ENCODE data around the gene FBXO9. TPM values are rescaled to one million over a fixed set of nuclear protein-coding genes. Genes with fewer than 3 reads are reported as not detected.

Gene FBXO9
- total RNA-seq, 2 donors from 2014 or later = 49.7 to 57.9 TPM

DNA sequence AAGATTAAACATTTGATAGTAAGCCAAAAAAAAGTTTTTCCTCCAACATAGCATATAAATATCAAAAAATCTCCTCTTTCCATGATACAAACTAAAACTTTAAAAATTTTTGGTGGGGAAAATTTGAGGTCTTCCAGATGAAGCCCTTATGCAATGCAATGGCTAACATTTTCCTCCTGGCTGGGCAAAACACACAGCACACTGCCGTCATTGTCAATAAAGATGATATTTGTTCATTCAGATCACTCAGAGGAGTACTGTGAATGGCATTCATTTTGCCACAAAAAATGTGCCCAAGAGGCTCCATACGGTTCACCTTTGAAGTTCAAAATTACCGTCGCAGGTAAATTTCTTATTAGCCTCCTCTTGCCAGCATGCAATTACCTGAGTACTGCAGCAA, 33.9 kb upstream of the FBXO9 start:
- H3K27me3 ChIP-seq = no peaks in the 10 kb centered on the region
- TF ChIP-seq, protein P1, sequence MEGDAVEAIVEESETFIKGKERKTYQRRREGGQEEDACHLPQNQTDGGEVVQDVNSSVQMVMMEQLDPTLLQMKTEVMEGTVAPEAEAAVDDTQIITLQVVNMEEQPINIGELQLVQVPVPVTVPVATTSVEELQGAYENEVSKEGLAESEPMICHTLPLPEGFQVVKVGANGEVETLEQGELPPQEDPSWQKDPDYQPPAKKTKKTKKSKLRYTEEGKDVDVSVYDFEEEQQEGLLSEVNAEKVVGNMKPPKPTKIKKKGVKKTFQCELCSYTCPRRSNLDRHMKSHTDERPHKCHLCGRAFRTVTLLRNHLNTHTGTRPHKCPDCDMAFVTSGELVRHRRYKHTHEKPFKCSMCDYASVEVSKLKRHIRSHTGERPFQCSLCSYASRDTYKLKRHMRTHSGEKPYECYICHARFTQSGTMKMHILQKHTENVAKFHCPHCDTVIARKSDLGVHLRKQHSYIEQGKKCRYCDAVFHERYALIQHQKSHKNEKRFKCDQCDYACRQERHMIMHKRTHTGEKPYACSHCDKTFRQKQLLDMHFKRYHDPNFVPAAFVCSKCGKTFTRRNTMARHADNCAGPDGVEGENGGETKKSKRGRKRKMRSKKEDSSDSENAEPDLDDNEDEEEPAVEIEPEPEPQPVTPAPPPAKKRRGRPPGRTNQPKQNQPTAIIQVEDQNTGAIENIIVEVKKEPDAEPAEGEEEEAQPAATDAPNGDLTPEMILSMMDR (IDR thresholded peaks at IDR 0.05) = no peak
- no peak overlapping the region for H3K4me3 ChIP-seq
- no peaks in the 10 kb centered on the region for H3K9me3 ChIP-seq
- H3K27ac ChIP-seq = no peak overlapping the region
- no peaks in the 10 kb centered on the region for H3K4me1 ChIP-seq
- intact Hi-C loops (cut with DNase I) = no loop called here
- H3K36me3 ChIP-seq = peaks cover 5% of the 10 kb centered on the region
- H3K9ac ChIP-seq (ENCODE audit: low read depth in 2 of 2, low read length in 2 of 2) = no peak overlapping the region
- no peak for DNase-seq

DNA sequence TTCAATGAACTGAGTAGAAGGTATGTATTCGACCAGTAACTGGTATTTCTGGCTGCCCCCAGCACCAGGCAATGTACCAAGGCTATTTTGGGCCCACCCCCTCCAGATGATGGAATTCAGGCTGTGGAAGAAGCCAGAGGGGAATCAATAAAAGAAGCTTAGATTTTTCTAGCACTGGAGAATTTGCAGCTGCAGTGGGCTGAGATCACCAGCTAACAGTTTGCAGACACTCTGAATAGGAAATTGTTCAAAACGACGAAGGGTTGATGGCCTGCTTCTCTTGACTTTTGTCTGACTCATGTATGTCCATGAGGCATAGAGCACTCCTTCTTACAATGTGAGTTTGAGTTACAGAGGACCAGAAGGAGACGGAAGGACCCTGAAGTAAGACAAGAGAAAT, 32.4 kb upstream of the FBXO9 start:
- TF ChIP-seq, protein P1 (IDR thresholded peaks at IDR 0.05) = no peak
- Histone ChIP-seq H3K4me3 (no peak overlapping the region), H3K36me3 (peaks cover 5% of the 10 kb centered on the region), H3K9ac (ENCODE audit: low read depth in 2 of 2, low read length in 2 of 2) (no peak overlapping the region), H3K27me3 (no peaks in the 10 kb centered on the region), H3K27ac (peak overlapping the region; percentile 28), H3K9me3 (no peaks in the 10 kb centered on the region), H3K4me1 (no peaks in the 10 kb centered on the region)
- DNase-seq = no peak
- intact Hi-C loops (cut with DNase I) = no loop called here

DNA sequence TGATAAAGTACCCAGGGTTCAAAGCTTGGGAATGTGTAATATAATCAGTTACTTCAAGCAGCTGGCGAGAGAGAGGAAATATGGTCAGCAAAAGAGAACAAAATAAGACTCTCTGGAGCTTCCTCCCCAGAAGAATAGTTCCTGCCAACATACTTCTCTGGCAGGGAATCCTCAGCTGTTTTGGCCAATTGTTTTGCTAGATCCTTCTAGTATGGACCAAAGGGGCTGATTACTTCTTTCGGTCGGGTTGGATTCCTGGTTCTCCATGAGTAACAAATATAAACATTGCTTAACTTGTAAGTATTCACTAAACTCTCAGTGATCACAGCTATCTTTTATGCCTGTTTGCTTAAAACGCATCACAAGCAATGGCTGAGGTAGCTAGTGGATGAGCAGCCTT, 31.4 kb upstream of the FBXO9 start:
- intact Hi-C loops (cut with DNase I) = no loop called here
- Histone ChIP-seq H3K27me3 (no peaks in the 10 kb centered on the region), H3K4me3 (no peak overlapping the region), H3K4me1 (no peaks in the 10 kb centered on the region), H3K36me3 (peaks cover 5% of the 10 kb centered on the region), H3K27ac (peak overlapping the region; percentile 28), H3K9ac (ENCODE audit: low read depth in 2 of 2, low read length in 2 of 2) (no peak overlapping the region), H3K9me3 (no peaks in the 10 kb centered on the region)
- TF ChIP-seq, protein P1 (IDR thresholded peaks at IDR 0.05) = no peak
- no peak for DNase-seq

DNA sequence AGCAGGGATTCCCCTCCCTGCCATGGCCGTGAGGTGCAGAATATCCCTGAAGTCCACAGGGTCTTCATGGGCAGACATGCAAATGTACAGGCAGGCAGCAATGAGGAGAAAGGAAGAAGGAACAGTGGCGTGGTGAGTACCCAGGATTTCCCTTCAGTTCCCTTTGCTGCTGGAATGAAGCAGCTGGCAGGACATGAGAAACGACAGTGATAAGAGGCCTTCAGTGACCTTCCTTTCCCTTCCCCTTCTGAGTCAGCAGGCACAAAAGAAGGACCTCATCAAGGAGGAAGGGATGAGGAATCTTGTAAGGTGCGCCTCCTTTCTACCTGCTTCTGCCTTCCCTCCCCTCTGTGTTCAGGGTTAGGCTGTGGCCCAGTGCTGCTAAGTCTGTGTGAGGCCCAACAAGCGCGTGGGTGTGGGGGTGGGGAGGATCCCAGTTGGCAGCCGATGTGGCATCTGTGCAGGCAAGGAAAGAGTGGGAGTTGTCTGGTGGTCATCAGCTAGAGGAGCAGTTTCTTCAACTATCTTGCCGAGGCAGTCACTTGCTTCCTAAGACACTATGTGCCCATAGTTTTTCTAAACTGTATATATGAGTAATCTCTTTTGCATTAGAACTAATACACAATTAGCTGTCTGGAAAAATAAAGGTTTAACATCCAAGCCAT, 29.5 kb upstream of the FBXO9 start:
- H3K4me3 ChIP-seq = no peak overlapping the region
- TF ChIP-seq, protein P1 (IDR thresholded peaks at IDR 0.05) = no peak
- no peak overlapping the region for H3K27ac ChIP-seq
- no peak for DNase-seq
- intact Hi-C loops (cut with DNase I) = no loop called here
- no peak overlapping the region for H3K9ac ChIP-seq (ENCODE audit: low read depth in 2 of 2, low read length in 2 of 2)
- H3K36me3 ChIP-seq = peaks cover 7% of the 10 kb centered on the region
- H3K9me3 ChIP-seq = no peaks in the 10 kb centered on the region
- no peaks in the 10 kb centered on the region for H3K4me1 ChIP-seq
- H3K27me3 ChIP-seq = no peaks in the 10 kb centered on the region

DNA sequence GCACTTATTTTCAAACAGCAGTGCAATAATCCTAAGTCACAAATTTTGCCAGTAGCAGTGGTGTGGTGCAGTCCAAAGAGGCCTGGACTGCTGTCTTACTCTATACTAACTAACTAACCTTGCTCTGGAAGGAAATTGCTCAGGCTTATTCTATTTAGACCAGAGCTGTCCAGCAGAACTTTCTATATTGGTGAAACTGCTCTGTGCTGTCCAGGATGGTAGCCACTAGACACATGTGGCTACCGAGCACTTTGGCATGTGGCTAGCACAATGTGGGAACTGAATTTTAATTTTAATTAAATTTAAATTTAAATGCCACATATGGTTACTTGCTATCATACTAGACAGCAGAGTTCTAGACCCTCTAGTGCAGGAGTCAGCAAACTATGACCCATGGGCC, 27.1 kb upstream of the FBXO9 start:
- intact Hi-C loops (cut with DNase I) = no loop called here
- peaks cover 7% of the 10 kb centered on the region for H3K36me3 ChIP-seq
- H3K27me3 ChIP-seq = no peaks in the 10 kb centered on the region
- DNase-seq = no peak
- no peak overlapping the region for H3K4me3 ChIP-seq
- TF ChIP-seq, protein P1 (IDR thresholded peaks at IDR 0.05) = no peak
- H3K9me3 ChIP-seq = no peaks in the 10 kb centered on the region
- H3K27ac ChIP-seq = no peak overlapping the region
- no peaks in the 10 kb centered on the region for H3K4me1 ChIP-seq
- no peak overlapping the region for H3K9ac ChIP-seq (ENCODE audit: low read depth in 2 of 2, low read length in 2 of 2)

Measured in colonic mucosa (tissue), 4 donors.